Smooth muscle cell (in vitro differentiated cells): ENCODE results near the gene FAM76A. TPM values are rescaled to one million over a fixed set of nuclear protein-coding genes. Genes with fewer than 3 reads are reported as not detected.

Experiments used
- DNase-seq: peaks from one replicate; lab custom pipeline; 2025; ENCODE audit not compliant: unreplicated experiment; lab: John Stamatoyannopoulos, UW
- H2AFZ ChIP-seq: fragments of 200-600 bp; sonication (generic); 2 replicates; pipeline ENCODE4 v1.6.0; 2016; ENCODE audit warnings: antibody characterized with exemption, low read depth, mild to moderate bottlenecking
- H3F3A ChIP-seq: fragments of 200-600 bp; sonication (generic); 2 replicates; pipeline ENCODE4 v1.6.0; 2017; ENCODE audit warnings: antibody characterized with exemption, low read depth
- H3K27ac ChIP-seq: fragments of 200-600 bp; sonication (generic); 2 replicates; pipeline ENCODE4 v1.5.1; 2016; ENCODE audit warnings: low read depth, mild to moderate bottlenecking
- H3K27me3 ChIP-seq: fragments of 200-600 bp; sonication (generic); 2 replicates; pipeline ENCODE4 v1.6.1; 2016; ENCODE audit warnings: low read depth, mild to moderate bottlenecking
- H3K36me3 ChIP-seq: fragments of 200-600 bp; sonication (generic); 2 replicates; pipeline ENCODE4 v1.5.1; 2016; ENCODE audit warnings: low read depth
- H3K4me1 ChIP-seq: fragments of 200-600 bp; sonication (generic); 2 replicates; pipeline ENCODE4 v1.5.1; 2016; ENCODE audit warnings: low read depth
- H3K4me2 ChIP-seq: fragments of 200-600 bp; sonication (generic); 2 replicates; pipeline ENCODE4 v1.6.0; 2016; ENCODE audit warnings: mild to moderate bottlenecking
- H3K4me3 ChIP-seq: fragments of 200-600 bp; sonication (generic); 2 replicates; pipeline ENCODE4 v1.5.1; 2016; ENCODE audit warnings: mild to moderate bottlenecking
- H3K79me2 ChIP-seq: fragments of 200-600 bp; sonication (generic); 2 replicates; pipeline ENCODE4 v1.6.0; 2016; ENCODE audit warnings: low read depth, mild to moderate bottlenecking
- H3K9ac ChIP-seq: fragments of 200-600 bp; sonication (generic); 2 replicates; pipeline ENCODE4 v1.6.0; 2016; ENCODE audit warnings: low read depth
- H3K9me3 ChIP-seq: fragments of 200-600 bp; sonication (generic); replicated peaks from 2 replicates; pipeline ENCODE4 v1.5.1; 2016; ENCODE audit warnings: low read depth
- H4K20me1 ChIP-seq: fragments of 200-600 bp; sonication (generic); 2 replicates; pipeline ENCODE4 v1.6.0; 2016; ENCODE audit warnings: low read depth
- WGBS: methylation state at CpG from one replicate; pipeline ENCODE4 v1.1.7; 2016; ENCODE audit warnings: low lambda C conversion rate; 5-methylcytosine and 5-hydroxymethylcytosine counted together
- polyA plus RNA-seq: library from polyadenylated mRNA; unstranded; fragments of >200 nt; fragmentation: Nextera tagmentation; extraction: Ambion mirVana; gene quantifications from 2 replicates; pipeline ENCODE4 v1.2.1, GENCODE V29; 2016
- total RNA-seq: library from RNA; depleted of rRNA; stranded (reverse); fragments of >200 nt; gene quantifications from 2 replicates; pipeline ENCODE4 v1.2.3, GENCODE V29; 2014
- TF ChIP-seq, protein P1 (sequence below): fragments of 200-600 bp; sonication (generic); IDR thresholded peaks from 2 replicates; pipeline ENCODE4 v1.5.1; 2017; ENCODE audit warnings: borderline replicate concordance, mild to moderate bottlenecking, antibody characterized with exemption; ENCODE audit not compliant: insufficient read depth, poor library complexity, severe bottlenecking

The FAM76A gene
- total and polyA plus RNA-seq, 2 experiments from 2014 or later = 3.1 to 9.0 TPM

DNA sequence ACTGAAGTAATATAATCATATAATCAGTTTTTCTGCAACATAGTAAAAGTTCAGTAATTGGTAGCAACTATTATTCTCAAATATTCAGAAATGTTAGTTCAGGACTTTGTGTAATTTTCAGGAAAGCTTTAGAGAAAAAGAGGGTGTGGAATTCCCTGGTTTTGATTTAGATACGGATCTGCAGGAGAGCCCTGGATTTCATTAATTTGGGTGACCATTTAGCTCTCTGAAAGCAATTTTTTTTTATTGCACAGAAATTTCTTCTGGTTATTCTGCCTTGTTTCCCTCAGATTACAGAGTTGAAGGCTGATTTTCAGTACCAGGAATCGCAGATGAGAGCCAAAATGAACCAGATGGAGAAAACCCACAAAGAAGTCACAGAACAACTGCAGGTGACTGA lies 33.5 kb downstream of the FAM76A start:
- Histone ChIP-seq H3K27me3 (no peaks in the 10 kb centered on the region), H3K4me2 (no peak overlapping the region), H3K27ac (no peak overlapping the region), H2AFZ (no peak overlapping the region), H3K79me2 (no peaks in the 10 kb centered on the region), H3K9me3 (no peaks in the 10 kb centered on the region), H3K9ac (no peak overlapping the region), H3K4me1 (no peaks in the 10 kb centered on the region), H3K4me3 (no peak overlapping the region), H3F3A (no peaks in the 10 kb centered on the region), H4K20me1 (no peaks in the 10 kb centered on the region), H3K36me3 (peaks cover 7% of the 10 kb centered on the region)
- WGBS = 91% methylated on average over 2 of the region's 2 CpGs
- TF ChIP-seq, protein P1, sequence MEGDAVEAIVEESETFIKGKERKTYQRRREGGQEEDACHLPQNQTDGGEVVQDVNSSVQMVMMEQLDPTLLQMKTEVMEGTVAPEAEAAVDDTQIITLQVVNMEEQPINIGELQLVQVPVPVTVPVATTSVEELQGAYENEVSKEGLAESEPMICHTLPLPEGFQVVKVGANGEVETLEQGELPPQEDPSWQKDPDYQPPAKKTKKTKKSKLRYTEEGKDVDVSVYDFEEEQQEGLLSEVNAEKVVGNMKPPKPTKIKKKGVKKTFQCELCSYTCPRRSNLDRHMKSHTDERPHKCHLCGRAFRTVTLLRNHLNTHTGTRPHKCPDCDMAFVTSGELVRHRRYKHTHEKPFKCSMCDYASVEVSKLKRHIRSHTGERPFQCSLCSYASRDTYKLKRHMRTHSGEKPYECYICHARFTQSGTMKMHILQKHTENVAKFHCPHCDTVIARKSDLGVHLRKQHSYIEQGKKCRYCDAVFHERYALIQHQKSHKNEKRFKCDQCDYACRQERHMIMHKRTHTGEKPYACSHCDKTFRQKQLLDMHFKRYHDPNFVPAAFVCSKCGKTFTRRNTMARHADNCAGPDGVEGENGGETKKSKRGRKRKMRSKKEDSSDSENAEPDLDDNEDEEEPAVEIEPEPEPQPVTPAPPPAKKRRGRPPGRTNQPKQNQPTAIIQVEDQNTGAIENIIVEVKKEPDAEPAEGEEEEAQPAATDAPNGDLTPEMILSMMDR = no peak
- DNase-seq = no peak

DNA sequence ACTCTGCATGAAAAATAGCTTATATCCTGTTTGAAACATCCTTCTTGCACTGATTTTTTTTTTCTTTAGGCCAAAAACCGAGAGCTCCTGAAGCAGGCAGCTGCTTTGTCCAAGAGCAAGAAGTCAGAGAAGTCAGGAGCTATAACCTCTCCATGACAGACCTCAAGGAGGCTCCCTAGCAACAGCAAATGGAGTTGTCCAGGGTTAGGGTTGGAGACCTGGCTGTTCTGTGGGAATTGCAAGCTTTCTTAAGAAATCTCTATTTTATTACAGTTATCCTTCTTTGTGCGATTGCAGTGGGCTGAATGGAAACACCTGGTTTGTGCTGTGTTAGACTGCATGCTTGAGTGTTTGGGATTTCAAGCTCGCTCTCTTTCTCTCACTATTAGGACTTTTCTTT lies 34.7 kb downstream of the FAM76A start:
- 95% methylated on average over 3 of the region's 3 CpGs for WGBS

DNA sequence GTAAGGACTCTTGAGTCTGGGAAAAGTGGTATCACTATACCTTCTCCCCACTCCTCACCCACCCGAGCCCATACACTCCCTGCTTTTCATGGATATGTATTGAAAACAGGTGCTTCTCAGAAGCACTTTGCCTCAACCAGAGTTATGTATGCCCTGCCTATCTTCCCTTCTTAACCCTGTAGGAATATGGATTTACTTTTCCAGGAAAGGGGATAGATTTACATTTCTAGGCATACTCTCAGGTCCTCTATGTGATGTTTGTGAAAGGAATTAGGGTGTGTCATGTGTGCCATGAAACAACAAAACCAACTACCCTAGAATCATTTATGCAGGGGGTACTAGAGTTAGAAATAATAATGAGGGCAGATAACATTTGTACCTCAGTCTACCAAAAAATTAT lies 36.3 kb downstream of the FAM76A start:
- Histone ChIP-seq H3K27ac (no peak overlapping the region), H3F3A (no peaks in the 10 kb centered on the region), H3K4me1 (no peaks in the 10 kb centered on the region), H3K4me3 (no peak overlapping the region), H2AFZ (no peak overlapping the region), H3K4me2 (no peak overlapping the region), H3K36me3 (peaks cover 7% of the 10 kb centered on the region), H3K9me3 (no peaks in the 10 kb centered on the region), H3K9ac (no peak overlapping the region), H4K20me1 (no peaks in the 10 kb centered on the region), H3K79me2 (no peaks in the 10 kb centered on the region), H3K27me3 (no peaks in the 10 kb centered on the region)
- WGBS = 96% methylated on average over 1 of the region's 1 CpG
- TF ChIP-seq, protein P1 = no peak
- DNase-seq = no peak

More for the DNA sequence above, 34.7 kb downstream of the FAM76A start:
- Histone ChIP-seq H3K9me3 (no peaks in the 10 kb centered on the region), H3K4me3 (no peak overlapping the region), H3K36me3 (peaks cover 7% of the 10 kb centered on the region), H2AFZ (no peak overlapping the region), H3K9ac (no peak overlapping the region), H3K27ac (no peak overlapping the region), H3K4me2 (no peak overlapping the region), H3K79me2 (no peaks in the 10 kb centered on the region), H3K4me1 (no peaks in the 10 kb centered on the region), H4K20me1 (no peaks in the 10 kb centered on the region), H3K27me3 (no peaks in the 10 kb centered on the region), H3F3A (no peaks in the 10 kb centered on the region)
- no peak for DNase-seq
- TF ChIP-seq, protein P1 = no peak

DNA sequence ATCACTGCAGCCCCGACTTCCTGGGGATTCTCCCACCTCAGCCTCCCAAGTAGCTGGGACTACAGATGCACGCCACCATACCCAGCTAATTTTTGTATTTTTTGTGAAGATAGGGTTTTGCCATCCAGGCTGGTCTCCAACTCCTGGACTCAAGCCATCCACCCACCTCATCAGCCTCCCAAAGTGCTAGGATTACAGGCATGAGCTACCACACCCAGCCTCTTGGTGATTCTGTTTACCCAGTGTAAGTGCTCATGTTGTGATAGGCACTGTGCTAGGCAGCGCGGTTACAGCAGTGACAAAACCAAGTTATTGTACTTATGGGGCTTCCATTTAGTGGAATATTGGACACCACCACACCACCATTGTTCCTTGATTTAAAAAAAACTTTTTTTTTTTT lies 37.6 kb downstream of the FAM76A start:
- TF ChIP-seq, protein P1 = no peak
- Histone ChIP-seq H3K27ac (no peak overlapping the region), H3F3A (no peaks in the 10 kb centered on the region), H3K9ac (no peak overlapping the region), H3K27me3 (no peaks in the 10 kb centered on the region), H3K9me3 (no peaks in the 10 kb centered on the region), H3K79me2 (no peaks in the 10 kb centered on the region), H4K20me1 (no peaks in the 10 kb centered on the region), H2AFZ (no peak overlapping the region), H3K4me3 (no peak overlapping the region), H3K4me2 (no peak overlapping the region), H3K36me3 (peaks cover 7% of the 10 kb centered on the region), H3K4me1 (no peaks in the 10 kb centered on the region)
- 95% methylated on average over 4 of the region's 4 CpGs for WGBS
- no peak for DNase-seq
